Colonic mucosa (tissue), 4 donors: ENCODE data around the gene MTHFR. TPM values are rescaled to one million over a fixed set of nuclear protein-coding genes. Genes with fewer than 3 reads are reported as not detected.

Experiments used
- DNase-seq: peaks from one replicate; pipeline ENCODE4 v3.0.0-alpha.2; 2020
- H3K27ac ChIP-seq: fragments of 200-600 bp; one replicate; pipeline ENCODE4 v1.8.0; 2021
- H3K27me3 ChIP-seq: fragments of 200-600 bp; one replicate; pipeline ENCODE4 v1.8.0; 2021
- H3K36me3 ChIP-seq: fragments of 200-600 bp; one replicate; pipeline ENCODE4 v1.8.0; 2021
- H3K4me1 ChIP-seq: fragments of 200-600 bp; one replicate; pipeline ENCODE4 v1.8.0; 2021; ENCODE audit warnings: mild to moderate bottlenecking
- H3K4me3 ChIP-seq: fragments of 200-600 bp; one replicate; pipeline ENCODE4 v1.8.0; 2021
- H3K9ac ChIP-seq, 2 donors: one replicate each; pipeline ENCODE4 v1.7.0; 2013; ENCODE audit warnings: control low read depth in 2 of 2, low read depth in 2 of 2, low read length in 2 of 2
- H3K9me3 ChIP-seq: fragments of 200-600 bp; one replicate; pipeline ENCODE4 v1.8.0; 2021
- CTCF ChIP-seq: fragments of 200-600 bp; IDR thresholded peaks from one replicate; pipeline ENCODE4 v1.8.0; 2022; ENCODE audit warnings: antibody characterized with exemption, mild to moderate bottlenecking
- intact Hi-C: fragments of 100-400 bp; cut with DNase I; formaldehyde crosslinking; loops from one replicate; pipeline ENCODE4 v1.14.1; 2022
- total RNA-seq, 2 donors: library from RNA; stranded (reverse); fragmentation: NEBNext Ultra II Directional in 1 of 2; extraction: Animal tissue kit (Norgen Biotek cat#: 25700) in 1 of 2; gene quantifications; one replicate each; pipeline ENCODE4 v1.2.1, GENCODE V29; 2021
- donor health status: healthy.
- donor health status: DM: no; HTN: no; CAD: no.
- donor health status: DM: no; HTN: no; CAD: no.

Gene MTHFR
- total RNA-seq, 2 donors from 2014 or later = 23.8 to 30.4 TPM

- no peaks in the 10 kb centered on the region for H3K9me3 ChIP-seq
- no peaks in the 10 kb centered on the region for H3K27me3 ChIP-seq
- H3K36me3 ChIP-seq = peaks cover 4% of the 10 kb centered on the region
- no peak for DNase-seq
- TF ChIP-seq CTCF = no peak
- intact Hi-C loops = no loop called here
- no peak overlapping the region for H3K27ac ChIP-seq
- no peak overlapping the region for H3K4me3 ChIP-seq
- H3K4me1 ChIP-seq = no peaks in the 10 kb centered on the region
- no peak overlapping the region for H3K9ac ChIP-seq
Observed at GRCh38 chr1:11828511-11828910, 22.7 kb upstream of the MTHFR start.

- Histone ChIP-seq H3K36me3 (peaks cover 4% of the 10 kb centered on the region), H3K27me3 (no peaks in the 10 kb centered on the region), H3K9ac (no peak overlapping the region), H3K4me1 (no peaks in the 10 kb centered on the region), H3K4me3 (no peak overlapping the region), H3K9me3 (no peaks in the 10 kb centered on the region), H3K27ac (no peak overlapping the region)
- intact Hi-C loops = no loop called here
- TF ChIP-seq CTCF = no peak
- no peak for DNase-seq
Observed at GRCh38 chr1:11826946-11827345, 21.2 kb upstream of the MTHFR start.

GRCh38 chr1:11825131-11825530, 19.4 kb upstream of the MTHFR start:
- Histone ChIP-seq H3K9ac (no peak overlapping the region), H3K27me3 (no peaks in the 10 kb centered on the region), H3K4me3 (no peak overlapping the region), H3K9me3 (no peaks in the 10 kb centered on the region), H3K27ac (no peak overlapping the region), H3K36me3 (peaks cover 5% of the 10 kb centered on the region), H3K4me1 (no peaks in the 10 kb centered on the region)
- DNase-seq = no peak
- intact Hi-C loops = no loop called here
- TF ChIP-seq CTCF = no peak

DNA sequence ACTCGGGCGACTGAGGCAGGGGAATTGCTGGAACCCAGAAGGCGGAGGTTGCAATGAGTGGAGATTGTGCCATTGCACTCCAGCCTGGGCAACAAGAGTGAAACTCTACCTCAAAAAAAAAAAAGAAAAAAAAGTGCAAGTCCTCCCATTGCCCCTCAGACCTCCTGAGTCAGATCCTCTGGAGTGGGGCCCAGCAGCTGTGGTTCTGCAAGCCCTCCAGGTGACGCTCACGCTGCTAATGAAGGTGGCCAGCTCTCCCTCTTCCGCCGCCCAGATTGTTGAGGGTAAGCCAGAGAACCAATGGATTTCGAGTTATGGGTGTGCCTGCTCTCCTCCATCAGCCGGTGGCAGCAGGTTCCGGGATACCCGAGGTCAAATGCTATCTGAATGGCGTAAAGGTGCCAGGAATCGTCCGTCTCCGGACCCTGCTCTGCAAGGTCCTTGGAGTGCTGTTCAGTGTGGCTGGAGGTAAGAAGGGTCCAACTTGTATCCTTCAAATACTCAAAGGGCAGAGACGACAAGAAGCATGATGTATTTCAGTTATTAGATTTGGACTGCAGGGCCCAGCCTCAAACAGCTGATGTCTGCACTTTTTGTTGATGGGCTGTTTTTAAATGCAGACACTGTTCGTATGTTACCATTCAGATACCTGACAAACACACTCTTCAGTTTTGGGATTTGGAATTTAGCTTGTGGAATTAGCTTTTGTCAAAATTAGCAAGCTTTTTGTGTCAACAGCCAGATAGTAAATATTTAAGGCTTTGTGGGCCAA, 17.8 kb upstream of the MTHFR start:
- intact Hi-C loops = no loop called here
- H3K9me3 ChIP-seq = no peaks in the 10 kb centered on the region

DNA sequence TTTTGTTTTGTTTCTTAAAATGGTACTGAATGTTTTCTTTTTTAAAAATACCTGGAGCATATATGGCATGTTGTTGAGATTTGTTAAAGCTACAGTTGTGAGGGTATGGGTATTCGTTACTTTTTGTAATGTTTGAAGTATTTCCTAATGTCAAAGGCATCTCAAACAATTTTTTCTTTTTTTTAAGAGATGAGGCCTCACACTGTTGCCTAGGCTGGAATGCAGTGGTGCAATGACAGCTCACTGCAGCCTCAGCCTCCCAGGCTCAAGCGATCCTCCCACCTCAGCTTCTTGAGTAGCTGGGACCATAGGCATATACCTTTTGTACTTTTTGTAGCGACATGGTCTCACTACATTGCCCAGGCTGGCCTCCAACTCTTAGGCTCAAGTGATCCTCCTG, 16.3 kb upstream of the MTHFR start:
- Histone ChIP-seq H3K9me3 (no peaks in the 10 kb centered on the region), H3K27me3 (no peaks in the 10 kb centered on the region), H3K4me1 (no peaks in the 10 kb centered on the region), H3K27ac (no peak overlapping the region), H3K36me3 (peaks cover 17% of the 10 kb centered on the region), H3K4me3 (no peak overlapping the region), H3K9ac (no peak overlapping the region)
- no peak for DNase-seq
- intact Hi-C loops = no loop called here
- TF ChIP-seq CTCF = no peak

More for the DNA sequence above, 17.8 kb upstream of the MTHFR start:
- Histone ChIP-seq H3K4me3 (no peak overlapping the region), H3K27me3 (no peaks in the 10 kb centered on the region), H3K9ac (no peak overlapping the region), H3K36me3 (peaks cover 15% of the 10 kb centered on the region), H3K27ac (no peak overlapping the region), H3K4me1 (no peaks in the 10 kb centered on the region)
- TF ChIP-seq CTCF = no peak
- no peak for DNase-seq
